Measurements from ENCODE around the gene UBXN6.

UBXN6 gene

DNA sequence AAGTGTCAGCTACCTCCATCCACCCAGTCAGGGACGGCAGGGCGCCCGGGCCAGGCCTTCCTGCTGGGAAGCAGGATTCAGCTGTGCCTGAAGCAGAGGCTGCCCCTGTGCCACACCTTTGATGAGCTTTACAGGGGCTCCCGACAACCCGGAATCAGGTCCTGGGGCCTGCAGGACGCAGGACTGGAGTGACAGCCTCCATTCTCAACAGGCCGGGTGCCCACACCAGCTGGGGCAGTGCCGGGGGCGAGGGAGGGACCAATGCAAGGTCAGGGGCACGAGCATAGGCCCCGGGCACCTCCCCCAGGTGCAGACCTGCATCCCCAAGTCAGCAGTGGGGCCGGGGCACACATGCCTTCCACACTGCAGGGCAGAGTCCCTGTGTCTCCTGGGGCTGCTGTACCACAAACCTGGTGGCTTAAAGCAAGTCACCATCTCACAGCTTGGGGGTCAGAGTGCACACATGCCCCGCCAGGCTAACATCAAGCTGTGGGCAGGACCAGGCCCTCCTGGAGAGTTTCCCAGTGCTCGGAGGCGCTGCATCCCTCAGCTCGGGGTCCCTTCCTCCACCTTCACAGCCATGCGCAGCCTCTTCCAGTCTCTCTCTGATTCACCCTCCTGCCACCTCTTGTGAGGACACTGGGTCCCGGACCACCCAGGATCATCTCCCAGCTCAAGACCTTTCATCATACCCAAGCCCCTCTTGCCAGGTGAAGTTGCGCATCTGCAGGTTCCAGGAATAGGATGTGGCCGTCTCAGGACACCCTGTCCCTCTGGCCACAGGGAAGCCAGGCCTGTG lies 13.4 kb downstream of the UBXN6 start:
- DNase-seq (ENCODE audit: low read depth) = no peak
- TF ChIP-seq, protein P1, sequence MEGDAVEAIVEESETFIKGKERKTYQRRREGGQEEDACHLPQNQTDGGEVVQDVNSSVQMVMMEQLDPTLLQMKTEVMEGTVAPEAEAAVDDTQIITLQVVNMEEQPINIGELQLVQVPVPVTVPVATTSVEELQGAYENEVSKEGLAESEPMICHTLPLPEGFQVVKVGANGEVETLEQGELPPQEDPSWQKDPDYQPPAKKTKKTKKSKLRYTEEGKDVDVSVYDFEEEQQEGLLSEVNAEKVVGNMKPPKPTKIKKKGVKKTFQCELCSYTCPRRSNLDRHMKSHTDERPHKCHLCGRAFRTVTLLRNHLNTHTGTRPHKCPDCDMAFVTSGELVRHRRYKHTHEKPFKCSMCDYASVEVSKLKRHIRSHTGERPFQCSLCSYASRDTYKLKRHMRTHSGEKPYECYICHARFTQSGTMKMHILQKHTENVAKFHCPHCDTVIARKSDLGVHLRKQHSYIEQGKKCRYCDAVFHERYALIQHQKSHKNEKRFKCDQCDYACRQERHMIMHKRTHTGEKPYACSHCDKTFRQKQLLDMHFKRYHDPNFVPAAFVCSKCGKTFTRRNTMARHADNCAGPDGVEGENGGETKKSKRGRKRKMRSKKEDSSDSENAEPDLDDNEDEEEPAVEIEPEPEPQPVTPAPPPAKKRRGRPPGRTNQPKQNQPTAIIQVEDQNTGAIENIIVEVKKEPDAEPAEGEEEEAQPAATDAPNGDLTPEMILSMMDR (conservative IDR thresholded peaks at IDR 0.05; ENCODE audit: low read length) = no peak
- H3K4me3 ChIP-seq (ENCODE audit: low read length) = no peak overlapping the region

DNA sequence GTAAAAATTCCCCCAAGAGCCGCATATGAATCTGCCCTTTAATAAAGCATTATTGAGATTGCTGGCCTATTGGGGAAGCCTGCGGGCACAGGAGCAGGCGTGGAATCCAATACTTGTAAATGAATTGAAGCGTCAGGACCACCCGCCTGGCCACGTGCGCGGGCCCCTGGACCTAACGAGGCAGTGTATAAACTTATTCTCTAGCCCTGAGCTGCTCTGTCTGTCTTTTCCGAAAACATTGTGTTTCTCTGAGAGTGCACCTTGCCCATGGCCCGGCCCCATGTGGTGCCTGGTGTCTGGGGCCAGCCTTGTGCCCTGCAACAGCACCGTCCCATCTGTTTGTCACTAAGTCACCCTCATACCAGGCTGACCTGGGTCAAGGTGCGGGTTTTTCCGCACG lies 14.4 kb downstream of the UBXN6 start:
- TF ChIP-seq, protein P1 (conservative IDR thresholded peaks at IDR 0.05; ENCODE audit: low read length) = no peak
- DNase-seq (ENCODE audit: low read depth) = no peak
- no peak overlapping the region for H3K4me3 ChIP-seq (ENCODE audit: low read length)

DNA sequence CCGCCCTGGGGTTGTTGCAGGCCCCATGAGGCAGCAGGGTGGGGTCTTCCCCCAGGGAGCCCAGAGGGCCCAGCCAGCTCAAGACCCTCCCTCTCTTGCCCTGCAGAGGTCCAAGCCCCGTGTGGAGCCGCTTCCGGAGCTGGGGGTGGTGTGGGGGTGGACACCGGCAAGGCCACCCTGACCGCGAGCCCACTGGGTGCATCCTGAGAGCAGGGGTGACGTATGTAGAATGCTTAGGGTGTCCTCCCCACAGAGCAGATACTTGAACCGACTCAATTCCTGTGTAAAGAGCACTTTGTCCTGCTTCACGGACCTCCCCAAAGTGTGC lies 14.8 kb downstream of the UBXN6 start:
- no peak for DNase-seq (ENCODE audit: low read depth)
- TF ChIP-seq, protein P1 (conservative IDR thresholded peaks at IDR 0.05; ENCODE audit: low read length) = no peak
- no peak overlapping the region for H3K4me3 ChIP-seq (ENCODE audit: low read length)

DNA sequence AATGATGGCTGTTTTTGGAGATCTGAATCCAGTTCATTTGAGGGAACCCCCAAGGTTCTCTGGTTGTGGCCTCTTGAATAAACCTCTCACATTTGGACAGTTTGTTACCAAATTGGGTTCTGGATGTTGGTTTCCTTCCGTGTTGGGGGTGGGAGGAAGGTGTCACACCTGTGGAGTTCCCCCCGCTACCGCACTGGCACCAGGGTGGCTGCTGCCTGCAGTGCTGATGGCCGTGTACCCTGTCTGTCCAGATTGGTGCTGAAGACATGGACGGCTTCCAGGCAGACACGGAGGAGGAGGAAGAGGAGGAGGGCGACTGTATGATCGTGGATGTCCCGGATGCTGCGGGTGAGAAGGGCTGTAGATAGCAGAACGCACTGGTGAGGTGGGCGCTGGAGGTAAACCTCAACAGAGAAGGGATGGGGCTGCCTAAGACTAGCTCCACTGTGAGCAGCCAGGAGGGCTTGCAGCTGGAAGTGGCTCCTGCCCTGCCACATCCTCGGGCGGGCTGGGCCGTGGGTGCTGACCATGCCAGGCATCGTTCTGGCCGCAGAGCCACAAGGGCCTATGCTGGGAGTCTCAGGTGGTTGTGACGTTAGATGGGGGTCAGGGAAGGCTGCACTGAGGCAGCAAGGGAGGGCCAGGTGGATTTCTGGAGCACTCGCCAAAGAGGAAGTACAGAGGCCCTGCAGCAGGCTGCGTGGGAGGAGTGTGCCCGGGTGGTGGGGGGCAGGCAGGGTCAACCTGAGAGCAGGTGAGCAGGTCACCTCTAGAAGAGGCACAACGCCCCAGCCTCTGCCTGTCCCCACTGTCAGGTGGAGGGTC lies 15.4 kb downstream of the UBXN6 start:
- no peak for DNase-seq (ENCODE audit: low read depth)
- no peak overlapping the region for H3K4me3 ChIP-seq (ENCODE audit: low read length)
- TF ChIP-seq, protein P1 (conservative IDR thresholded peaks at IDR 0.05; ENCODE audit: low read length) = no peak

DNA sequence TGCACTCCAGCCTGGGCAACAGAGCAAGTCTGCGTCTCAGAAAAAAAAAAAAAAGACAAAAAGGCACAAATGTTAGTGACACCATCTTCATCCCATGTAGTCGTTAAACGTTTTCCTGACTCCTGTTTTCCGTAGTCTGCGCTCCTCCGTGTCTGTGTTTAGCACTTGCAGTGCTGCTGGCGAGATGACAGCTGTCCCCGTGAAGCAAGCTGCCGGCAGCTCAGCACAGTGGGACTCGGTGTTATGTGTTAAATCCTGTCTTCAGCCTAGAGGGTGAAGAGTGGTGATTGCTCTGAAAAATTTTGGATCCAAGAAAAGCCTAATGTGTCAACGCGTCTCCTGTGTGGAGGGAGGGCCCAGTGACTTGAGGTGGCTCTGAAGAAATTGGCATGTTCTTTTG lies 18.4 kb downstream of the UBXN6 start:
- H3K4me3 ChIP-seq (ENCODE audit: low read length) = no peak overlapping the region
- no peak for DNase-seq (ENCODE audit: low read depth)
- TF ChIP-seq, protein P1 (conservative IDR thresholded peaks at IDR 0.05; ENCODE audit: low read length) = no peak

DNA sequence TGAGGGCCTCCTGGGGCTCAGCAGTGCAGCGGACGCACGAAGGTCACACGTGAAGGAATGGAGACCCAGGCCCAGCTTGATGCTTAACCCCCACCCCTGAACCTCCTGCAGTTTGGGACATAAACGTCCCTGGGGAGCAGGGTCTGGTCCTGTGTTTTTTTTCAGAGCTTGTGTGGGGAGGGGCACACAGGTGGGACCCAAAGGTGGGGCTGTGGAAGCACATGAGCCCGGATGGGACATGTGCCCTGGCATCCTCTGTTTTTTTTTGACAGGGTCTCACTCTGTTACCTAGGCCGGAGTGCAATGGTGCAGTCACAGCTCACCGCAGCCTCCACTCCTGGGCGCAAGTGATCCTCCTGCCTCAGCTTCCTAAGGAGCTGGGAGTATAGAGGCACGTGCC lies 20.5 kb downstream of the UBXN6 start:
- no peak overlapping the region for H3K4me3 ChIP-seq (ENCODE audit: low read length)
- DNase-seq (ENCODE audit: low read depth) = no peak
- TF ChIP-seq, protein P1 (conservative IDR thresholded peaks at IDR 0.05; ENCODE audit: low read length) = no peak

DNA sequence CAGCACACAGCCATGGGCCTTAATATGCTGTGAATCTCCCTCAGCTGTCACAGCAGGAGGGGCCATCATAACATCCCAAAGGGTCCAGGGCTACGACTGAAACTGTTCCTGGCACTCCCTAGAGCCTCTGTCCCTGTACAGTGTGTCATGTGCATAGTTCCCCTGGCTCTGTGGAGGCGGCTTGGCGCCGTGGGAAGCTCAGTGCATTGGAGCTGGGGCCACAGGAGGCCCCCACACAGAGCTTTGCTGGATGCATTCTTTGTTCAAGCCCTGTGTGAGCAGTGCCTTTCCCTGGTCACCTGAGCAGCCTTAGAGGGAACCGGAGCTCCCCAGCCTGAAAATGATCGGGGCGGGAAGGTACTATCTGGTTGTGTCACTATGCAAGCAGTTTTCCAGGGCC lies 21.4 kb downstream of the UBXN6 start:
- TF ChIP-seq, protein P1 (conservative IDR thresholded peaks at IDR 0.05; ENCODE audit: low read length) = no peak
- no peak for DNase-seq (ENCODE audit: low read depth)

More for the DNA sequence above, 21.4 kb downstream of the UBXN6 start:
- H3K4me3 ChIP-seq (ENCODE audit: low read length) = no peak overlapping the region
